Measurements from ENCODE around the gene DAPK2. TPM values are rescaled to one million over a fixed set of nuclear protein-coding genes. Genes with fewer than 3 reads are reported as not detected.

Gene DAPK2
- total RNA-seq, 1 donor from 2014 or later = 13.5 TPM

DNA sequence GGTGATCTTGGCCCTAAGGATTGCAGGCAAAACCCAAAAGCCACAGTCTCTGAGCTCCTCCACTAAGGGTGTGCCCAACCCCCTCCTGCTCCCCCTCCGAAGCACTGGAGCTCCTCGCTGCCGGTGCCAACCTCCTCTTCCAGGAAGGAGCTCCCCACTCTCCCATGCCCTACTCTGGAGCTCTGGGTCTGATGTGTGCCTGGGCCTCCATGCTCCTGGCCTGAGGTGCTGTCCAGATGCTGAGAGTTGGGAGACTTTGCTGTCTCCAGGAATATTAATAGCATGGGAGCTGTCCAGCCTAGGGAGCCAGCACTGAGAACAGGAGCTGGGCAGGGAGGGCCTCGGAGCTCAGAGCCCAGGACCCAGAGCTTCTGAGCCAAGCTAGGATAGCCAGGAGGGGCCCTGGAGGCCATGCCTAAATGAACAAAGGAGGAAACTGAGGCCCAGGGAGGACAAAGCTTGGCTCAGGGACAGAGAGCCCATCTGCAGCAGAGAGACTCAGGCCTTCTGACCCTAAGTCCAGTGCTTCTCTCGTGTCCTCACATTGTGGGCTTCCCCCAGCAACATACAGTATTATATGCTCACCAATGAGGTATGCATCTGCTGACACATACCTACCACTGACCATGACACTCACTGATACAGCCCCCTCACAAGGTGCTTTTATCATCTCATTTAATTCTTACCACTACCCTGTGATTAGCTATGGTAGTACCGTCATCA lies 175.6 kb downstream of the DAPK2 start:
- peak; percentile 86 to 87 for DNase-seq (ENCODE audit: low read depth in 2 of 2)

DNA sequence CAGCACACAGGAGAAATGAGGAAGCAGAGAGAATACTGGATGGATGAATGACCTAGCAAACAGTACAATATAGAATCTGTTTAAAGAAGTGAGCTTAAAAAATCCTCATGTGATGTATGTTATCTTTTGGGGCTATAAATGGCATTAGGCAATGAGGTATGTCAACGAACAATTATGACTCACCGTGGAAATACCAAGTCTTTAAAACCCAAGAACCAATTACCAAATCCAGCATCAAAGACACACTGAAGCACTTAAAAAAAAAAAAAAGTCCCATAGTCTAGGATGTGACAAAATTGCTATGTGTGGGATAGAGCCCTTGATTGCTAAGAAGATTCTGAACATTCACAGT lies 176.3 kb downstream of the DAPK2 start:
- DNase-seq (ENCODE audit: low read depth in 2 of 2) = no peak

DNA sequence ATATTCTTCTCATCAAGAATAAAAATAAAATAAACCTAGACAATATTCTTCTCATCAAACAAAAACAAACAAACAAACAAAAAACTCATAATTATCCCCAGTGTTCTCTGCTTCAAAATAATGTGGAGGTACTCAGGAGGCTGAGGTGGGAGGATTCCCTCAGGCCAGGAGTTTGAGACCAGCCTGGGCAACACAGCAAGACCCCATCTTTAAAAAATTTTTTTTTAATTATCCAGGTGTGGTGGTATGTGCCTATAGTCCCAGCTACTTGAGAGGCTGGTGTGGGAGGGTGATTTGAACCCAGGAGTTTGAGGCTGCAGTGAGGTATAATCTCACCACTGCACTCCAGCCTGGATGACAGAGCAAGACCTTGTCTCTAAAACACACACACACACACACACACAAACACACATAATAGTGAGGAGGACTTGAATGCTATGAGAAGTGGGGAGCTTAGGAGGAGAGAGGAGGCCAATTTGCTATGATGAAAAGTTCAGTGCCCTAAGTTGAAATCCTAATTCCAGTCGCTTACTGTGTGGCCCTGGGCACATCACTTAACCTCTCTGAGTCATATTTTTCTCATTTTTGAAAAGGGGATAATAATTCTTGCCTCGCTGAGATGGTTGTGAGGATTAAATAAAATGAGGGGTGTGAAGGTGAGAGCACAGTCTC lies 176.8 kb downstream of the DAPK2 start:
- DNase-seq (ENCODE audit: low read depth in 2 of 2) = no peak

DNA sequence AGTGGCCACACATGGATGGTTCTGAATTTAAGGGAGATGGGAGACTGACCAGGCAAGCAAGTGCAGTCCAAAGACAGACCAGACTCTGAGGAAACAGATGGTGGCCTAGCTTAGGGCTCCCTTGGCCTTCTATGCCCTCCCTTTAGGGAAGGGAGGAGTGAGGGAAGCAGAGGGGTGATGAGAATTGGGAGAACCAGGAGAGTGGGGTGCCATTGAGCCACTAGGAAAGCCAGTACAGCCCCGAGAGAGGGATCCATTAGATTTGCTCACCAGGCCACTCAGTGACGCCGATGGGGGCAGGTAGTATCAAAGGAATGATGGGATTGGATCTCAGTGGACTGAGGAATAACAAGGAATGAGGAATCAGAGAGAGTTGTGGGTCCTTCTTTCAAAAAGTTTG lies 182.1 kb downstream of the DAPK2 start:
- no peak for DNase-seq (ENCODE audit: low read depth in 2 of 2)

DNA sequence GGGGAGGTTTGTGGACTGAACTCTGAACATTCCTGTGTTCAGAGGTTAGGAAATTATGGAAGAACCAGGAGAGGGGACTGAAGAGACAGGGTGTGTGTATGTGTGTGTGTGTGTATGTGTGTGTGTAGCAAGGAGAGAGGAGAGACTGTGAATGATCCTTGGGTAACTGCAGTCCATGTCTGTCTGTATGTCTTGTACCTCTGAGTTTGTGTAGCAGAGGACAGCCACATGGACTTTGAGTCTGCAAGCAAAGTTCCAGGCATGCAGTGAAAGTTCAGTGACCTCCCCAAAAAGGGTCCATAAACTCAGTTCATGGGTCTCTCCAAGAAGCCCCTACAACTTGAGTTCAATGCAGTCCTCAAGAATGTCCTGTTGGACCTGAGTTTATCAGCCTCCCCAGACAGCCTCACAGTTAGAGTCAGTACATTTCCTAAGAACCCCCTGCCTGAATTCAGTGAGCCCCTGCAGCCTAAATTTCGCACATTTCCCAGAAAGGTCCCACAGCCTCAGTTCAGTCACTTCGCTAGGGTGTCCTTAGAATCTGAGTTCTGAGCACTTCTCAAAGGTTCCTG lies 184.3 kb downstream of the DAPK2 start:
- DNase-seq (ENCODE audit: low read depth in 2 of 2) = no peak

DNA sequence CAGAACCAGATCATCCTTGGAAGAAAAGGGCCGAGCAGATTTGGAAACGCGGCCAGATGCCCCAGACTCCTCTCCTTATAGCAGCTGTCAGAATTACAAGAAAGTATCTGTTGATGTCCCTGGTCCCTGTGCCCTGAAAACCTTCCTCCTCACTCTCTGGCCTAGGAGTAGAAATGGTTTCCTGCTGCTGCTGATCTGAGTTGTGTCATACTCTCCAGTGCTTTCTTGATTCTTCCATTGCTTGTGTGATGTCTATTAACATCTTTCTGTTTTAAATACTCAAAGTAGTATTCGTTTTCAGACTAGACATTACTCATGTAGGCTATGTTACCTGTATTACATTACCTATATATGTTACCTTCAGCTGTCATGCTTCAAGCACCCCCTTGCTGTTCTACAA lies 185.7 kb downstream of the DAPK2 start:
- no peak for DNase-seq (ENCODE audit: low read depth in 2 of 2)

DNA sequence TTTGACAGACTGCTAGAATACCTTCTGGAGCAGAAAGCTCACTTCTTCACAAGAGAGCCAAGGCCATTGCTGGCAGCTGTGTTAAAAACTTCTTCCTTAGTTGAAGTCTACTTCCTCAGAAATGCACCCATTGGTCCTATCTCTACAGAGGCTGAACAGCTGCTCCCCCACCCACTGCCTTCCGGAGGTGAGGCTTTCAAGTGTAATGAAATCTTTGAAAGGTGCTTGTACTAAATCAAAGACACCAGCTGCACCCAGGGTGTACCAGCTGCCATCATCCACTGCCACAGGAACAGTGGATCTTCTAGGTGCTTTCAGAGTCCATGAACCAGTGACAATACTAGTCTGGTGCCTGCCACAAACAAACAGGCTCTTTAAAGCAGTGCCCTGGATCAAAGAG lies 186.1 kb downstream of the DAPK2 start:
- no peak for DNase-seq (ENCODE audit: low read depth in 2 of 2)

DNA sequence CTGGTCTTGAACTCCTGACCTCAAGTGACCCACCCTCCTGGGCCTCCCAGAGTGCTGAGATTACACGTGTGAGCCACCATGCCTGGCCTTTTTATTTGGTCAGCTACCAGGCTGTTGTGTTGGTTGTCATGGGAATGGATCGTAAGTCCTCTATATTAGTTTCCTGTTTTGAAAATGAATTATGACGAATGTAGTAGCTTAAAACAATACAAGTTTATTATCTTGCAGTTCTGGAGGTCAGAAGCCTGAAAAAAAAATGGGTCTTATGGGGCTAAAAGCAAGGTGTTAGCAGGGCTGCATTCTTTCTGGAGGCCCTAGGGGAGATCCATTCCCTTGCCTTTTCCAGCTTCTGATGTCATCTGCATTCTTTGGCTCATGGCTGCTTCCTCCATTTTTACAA lies 187.4 kb downstream of the DAPK2 start:
- peak; percentile 98 for DNase-seq (ENCODE audit: low read depth in 2 of 2)

DNA sequence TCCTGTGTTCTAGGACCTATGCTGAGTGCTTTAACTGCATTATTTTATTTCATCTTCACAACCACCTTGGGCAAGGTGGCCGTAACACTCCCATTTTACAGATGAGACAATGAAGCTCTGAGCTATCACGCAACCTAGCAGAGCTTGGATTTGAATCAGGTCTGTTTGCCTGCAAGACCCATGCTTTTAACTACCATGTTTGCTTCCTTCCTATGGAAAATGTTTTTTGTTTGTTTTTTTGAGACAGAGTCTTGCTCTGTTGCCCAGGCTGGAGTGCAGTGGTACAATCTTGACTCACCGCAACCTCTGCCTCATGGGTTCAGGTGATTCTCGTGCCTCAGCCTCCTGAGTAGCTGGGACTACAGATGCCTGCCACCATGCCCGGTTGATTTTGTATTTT lies 187.8 kb downstream of the DAPK2 start:
- DNase-seq (ENCODE audit: low read depth in 2 of 2) = peak in 1 of 2 donors; percentile 42

DNA sequence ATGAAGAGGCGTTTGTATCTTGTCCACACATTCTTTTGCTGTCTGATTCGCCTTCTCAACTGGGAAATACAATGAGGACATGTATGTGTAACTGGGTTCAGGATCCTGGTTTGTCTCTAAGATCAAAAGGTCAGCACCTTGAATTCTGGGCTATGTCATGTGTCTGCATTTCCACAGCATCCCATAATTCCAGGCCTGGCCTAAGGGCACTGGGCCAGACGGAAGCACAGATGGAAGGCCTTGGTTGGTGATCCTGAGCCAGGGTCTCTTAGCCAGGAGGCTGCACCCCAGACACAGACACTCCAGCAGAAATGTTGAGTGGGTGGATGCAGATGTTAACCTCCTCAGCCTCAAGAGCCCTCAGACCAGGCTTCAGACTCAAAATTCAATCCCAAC lies 188.8 kb downstream of the DAPK2 start:
- no peak for DNase-seq (ENCODE audit: low read depth in 2 of 2)

Other genes starting within 250 kb of the DAPK2 start
- 150 and 180 TPM in 2 replicates for gene HERC1, start 212.5 kb downstream of the DAPK2 start, total RNA-seq
- 30.2 and 47.9 TPM in 2 replicates for gene CIAO2A, start 47.4 kb upstream of the DAPK2 start, total RNA-seq
- 24.6 and 32.5 TPM in 2 replicates for gene SNX1, start 49.5 kb upstream of the DAPK2 start, total RNA-seq
- under 0.01 and 0.20 TPM in 2 replicates for gene SNX22, start 105.2 kb upstream of the DAPK2 start, total RNA-seq
- 579 and 623 TPM in 2 replicates for gene PPIB, start 116.5 kb upstream of the DAPK2 start, total RNA-seq